K562 (cell line): ENCODE results near the gene ATAD5. TPM values are rescaled to one million over a fixed set of nuclear protein-coding genes. Genes with fewer than 3 reads are reported as not detected.

Experiments used
- ATAC-seq: fragments of 200-7000 bp; cut with Tn5 transposase; 3 replicates; pipeline ENCODE4 v1.9.1; 2020; ENCODE audit warnings: moderate library complexity
- BruUV-seq: library from RNA; stranded (reverse); fragments of 400-500 nt; replicated peaks from 2 replicates; lab custom pipeline; 2021; lab: Mats Ljungman, UMichigan
- CTCF ChIA-PET: fragments of 300-600 bp; formaldehyde crosslinking; extraction: SDS; loops from one replicate; lab custom pipeline; 2021; ENCODE audit warnings: low intra/inter-chr PET ratio; lab: Yijun Ruan, JAX
- POLR2A ChIA-PET: fragments of 300-600, 350-650 bp; sonication (Branson Sonifier 250); formaldehyde crosslinking; extraction: SDS; loops from one replicate; lab custom pipeline; 2021; ENCODE audit warnings: antibody characterized with exemption, inconsistent platforms; lab: Yijun Ruan, JAX
- DNase-seq, 4 experiments: peaks; one replicate each; pipeline versions ENCODE4 v3.0.0 to v3.0.0-alpha.2; 2011 to 2018; ENCODE audit warnings: low spot score in 3 of 4, mixed read lengths in 3 of 4; ENCODE audit errors: extremely low read depth in 1 of 4
- FAIRE-seq: peaks from 2 replicates; lab custom pipeline; 2011; peaks lifted over from hg19 to GRCh38; lab: Jason Lieb, UNC
- H2AFZ ChIP-seq: 2 replicates; pipeline ENCODE4 v1.6.0; 2011; ENCODE audit warnings: low read depth, low read length, control low read depth, inconsistent platforms
- H3K27ac ChIP-seq: fragments of 200-600 bp; 3 replicates; pipeline ENCODE4 v1.8.0; 2011; ENCODE audit warnings: low read depth, mild to moderate bottlenecking, control low read depth, inconsistent platforms, low read length, moderate library complexity, mixed read lengths; ENCODE audit errors: extremely low read depth
- H3K27me3 ChIP-seq, 2 experiments: fragments of 300-600 bp in 1 of 2; 2 replicates in 1 of 2; 3 replicates in 1 of 2; pipeline versions ENCODE4 v1.6.0 to v1.8.0; 2011; ENCODE audit warnings: inconsistent platforms in 2 of 2, low read length in 2 of 2, mild to moderate bottlenecking in 1 of 2, mixed read lengths in 1 of 2, moderate library complexity in 1 of 2; ENCODE audit not compliant: control insufficient read depth in 2 of 2, insufficient read depth in 2 of 2
- H3K36me3 ChIP-seq: fragments of 300-600 bp; 3 replicates; pipeline ENCODE4 v1.8.0; 2011; ENCODE audit warnings: mild to moderate bottlenecking, low read length, inconsistent platforms; ENCODE audit not compliant: control insufficient read depth, insufficient read depth
- H3K4me1 ChIP-seq, 2 experiments: fragments of 200-600 bp in 1 of 2; replicated peaks in 1 of 2; 2 replicates in 1 of 2; 3 replicates in 1 of 2; pipeline versions ENCODE4 v1.5.1 to v1.8.0; 2011; ENCODE audit warnings: inconsistent platforms in 2 of 2, low read length in 2 of 2, mild to moderate bottlenecking in 1 of 2, mixed read lengths in 1 of 2, moderate library complexity in 1 of 2; ENCODE audit not compliant: control insufficient read depth in 2 of 2, insufficient read depth in 2 of 2
- H3K4me2 ChIP-seq: 2 replicates; pipeline ENCODE4 v1.6.1; 2011; ENCODE audit warnings: low read length, control low read depth, inconsistent platforms, mixed read lengths; ENCODE audit not compliant: insufficient read depth
- H3K4me3 ChIP-seq: fragments of 200-600 bp; sonication (generic), shearing (Covaris generic); 2 replicates; pipeline ENCODE4 v1.5.1; 2016; ENCODE audit warnings: control low read depth, inconsistent platforms
- H3K79me2 ChIP-seq: fragments of 200-600 bp; 3 replicates; pipeline ENCODE4 v1.8.0; 2011; ENCODE audit warnings: low read length, inconsistent platforms; ENCODE audit not compliant: control insufficient read depth, insufficient read depth
- H3K9ac ChIP-seq, 2 experiments: 2 replicates each; pipeline versions ENCODE4 v1.6.0 to v1.6.1; 2011; ENCODE audit warnings: low read depth in 2 of 2, low read length in 2 of 2, control low read depth in 1 of 2, inconsistent platforms in 1 of 2, mild to moderate bottlenecking in 1 of 2, mixed read lengths in 1 of 2; ENCODE audit not compliant: insufficient read depth in 1 of 2
- H3K9me1 ChIP-seq: one replicate; pipeline ENCODE4 v1.6.0; 2011; ENCODE audit warnings: inconsistent platforms, mild to moderate bottlenecking, low read length, moderate library complexity; ENCODE audit not compliant: control insufficient read depth, insufficient read depth
- H3K9me3 ChIP-seq: replicated peaks from 2 replicates; pipeline ENCODE4 v1.5.1; 2011; ENCODE audit warnings: low read depth, low read length, inconsistent platforms; ENCODE audit not compliant: control insufficient read depth, insufficient read depth
- H4K20me1 ChIP-seq: replicated peaks from 2 replicates; pipeline ENCODE4 v1.6.1; 2011; ENCODE audit warnings: low read length, inconsistent platforms, mixed read lengths; ENCODE audit not compliant: control insufficient read depth, insufficient read depth
- GTF2E2 ChIP-seq: fragments of 200-800 bp; sonication (Bioruptor generic); IDR thresholded peaks from 2 replicates; pipeline ENCODE4 v1.6.1; 2016; ENCODE audit warnings: missing genetic modification characterization, missing compliant biosample characterization
- MEIS2 ChIP-seq: fragments of 450-650 bp; IDR thresholded peaks from 2 replicates; pipeline ENCODE4 v1.6.1; 2014; ENCODE audit warnings: mild to moderate bottlenecking; ENCODE audit not compliant: partially characterized antibody
- ZNF197 ChIP-seq: fragments of 200-800 bp; sonication (Bioruptor generic); IDR thresholded peaks from 2 replicates; pipeline ENCODE4 v1.6.1; 2016; ENCODE audit warnings: low read depth, missing genetic modification characterization, missing compliant biosample characterization
- WGBS: fragments of 100-300 bp; shearing (Covaris generic); methylation state at CpG from one replicate; pipeline ENCODE4 v1.1.6; 2016; ENCODE audit warnings: low coverage, mixed read lengths; ENCODE audit not compliant: insufficient coverage; ENCODE audit errors: missing lambda C conversion rate; 5-methylcytosine and 5-hydroxymethylcytosine counted together
- in situ Hi-C: fragments of 300-500 bp; cut with MboI; formaldehyde crosslinking; loops from 4 replicates; pipeline ENCODE4 v1.15.0; 2018; ENCODE audit warnings: inconsistent platforms, mixed read lengths
- intact Hi-C: fragments of 100-400 bp; cut with micrococcal nuclease; formaldehyde crosslinking; loops from 2 replicates; pipeline ENCODE4 v1.14.2; 2022
- polyA plus RNA-seq, 8 experiments: library from polyadenylated mRNA; depleted of rRNA in 4 of 8; stranded (reverse) in 5 of 8; unstranded in 3 of 8; fragments of >200 nt; fragmentation: Nextera tagmentation in 2 of 8; fragmentation: Illumina TruSeq in 1 of 8; extraction: Ambion mirVana in 2 of 8; extraction: Trizol in 1 of 8; gene quantifications; 2 replicates each; pipeline versions ENCODE4 v1.2.1 to v1.2.3, GENCODE V29; 2011 to 2014; ENCODE audit warnings: inconsistent platforms in 1 of 8, missing spikeins in 1 of 8
- total RNA-seq, 7 experiments: library from RNA; depleted of rRNA in 6 of 7; stranded (reverse); fragments of >200 nt in 6 of 7; fragmentation: Illumina TruSeq in 2 of 7; extraction: Trizol in 2 of 7; gene quantifications; 2 replicates each; pipeline versions ENCODE4 v1.2.1 to v1.2.3, GENCODE V29; 2011 to 2021; ENCODE audit warnings: low replicate concordance in 1 of 7
- TF ChIP-seq, protein P1 (sequence below), 2 experiments: IDR thresholded peaks in 1 of 2; conservative IDR thresholded peaks in 1 of 2; 2 replicates each; pipeline ENCODE4 v1.6.1; 2016; ENCODE audit warnings: low read depth in 2 of 2, mild to moderate bottlenecking in 1 of 2, missing compliant biosample characterization in 1 of 2, missing genetic modification characterization in 1 of 2, moderate library complexity in 1 of 2
- TF ChIP-seq, protein P2 (sequence below): sonication (generic); formaldehyde crosslinking; IDR thresholded peaks from 2 replicates; pipeline ENCODE4 v1.8.0; 2022; ENCODE audit warnings: mild to moderate bottlenecking, missing genetic modification reagents, borderline replicate concordance

ATAD5 gene
- total and polyA plus RNA-seq, 9 of the 15 experiments (the other 6 are each of a cell fraction or from before 2014, with no cell fraction given): 4.6 to 25.6 (median 19.5) TPM

DNA sequence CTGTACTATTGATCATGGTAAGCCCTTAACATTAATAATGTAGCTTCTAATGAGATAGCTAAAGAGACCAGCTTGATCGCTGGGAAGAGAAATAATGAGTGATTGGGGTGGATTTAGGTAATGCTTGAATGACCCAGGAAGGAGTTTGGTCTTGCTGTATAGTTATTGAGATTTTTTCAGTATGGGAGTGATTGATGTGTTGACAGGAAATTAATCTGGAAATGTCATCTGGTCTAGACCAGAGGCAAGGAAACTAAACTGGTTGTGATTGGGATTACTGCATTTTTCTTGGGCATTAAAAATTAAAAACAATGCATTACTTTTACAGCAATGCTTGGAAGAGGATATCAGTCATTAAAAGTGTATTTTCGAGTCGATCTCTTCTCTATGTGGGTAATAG, 62.5 kb downstream of the ATAD5 start:
- TF ChIP-seq MEIS2 (peak; percentile 54), GTF2E2 (no peak), ZNF197 (CRISPR knock-in tag) (no peak)
- TF ChIP-seq, protein P1, sequence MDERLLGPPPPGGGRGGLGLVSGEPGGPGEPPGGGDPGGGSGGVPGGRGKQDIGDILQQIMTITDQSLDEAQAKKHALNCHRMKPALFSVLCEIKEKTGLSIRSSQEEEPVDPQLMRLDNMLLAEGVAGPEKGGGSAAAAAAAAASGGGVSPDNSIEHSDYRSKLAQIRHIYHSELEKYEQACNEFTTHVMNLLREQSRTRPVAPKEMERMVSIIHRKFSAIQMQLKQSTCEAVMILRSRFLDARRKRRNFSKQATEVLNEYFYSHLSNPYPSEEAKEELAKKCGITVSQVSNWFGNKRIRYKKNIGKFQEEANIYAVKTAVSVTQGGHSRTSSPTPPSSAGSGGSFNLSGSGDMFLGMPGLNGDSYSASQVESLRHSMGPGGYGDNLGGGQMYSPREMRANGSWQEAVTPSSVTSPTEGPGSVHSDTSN (CRISPR knock-in tag; IDR thresholded peaks at IDR 0.05; ENCODE audit: low read depth): no peak
- TF ChIP-seq, protein P1 (tag; conservative IDR thresholded peaks at IDR 0.05; ENCODE audit: low read depth): peak; percentile 51
- TF ChIP-seq, protein P2, sequence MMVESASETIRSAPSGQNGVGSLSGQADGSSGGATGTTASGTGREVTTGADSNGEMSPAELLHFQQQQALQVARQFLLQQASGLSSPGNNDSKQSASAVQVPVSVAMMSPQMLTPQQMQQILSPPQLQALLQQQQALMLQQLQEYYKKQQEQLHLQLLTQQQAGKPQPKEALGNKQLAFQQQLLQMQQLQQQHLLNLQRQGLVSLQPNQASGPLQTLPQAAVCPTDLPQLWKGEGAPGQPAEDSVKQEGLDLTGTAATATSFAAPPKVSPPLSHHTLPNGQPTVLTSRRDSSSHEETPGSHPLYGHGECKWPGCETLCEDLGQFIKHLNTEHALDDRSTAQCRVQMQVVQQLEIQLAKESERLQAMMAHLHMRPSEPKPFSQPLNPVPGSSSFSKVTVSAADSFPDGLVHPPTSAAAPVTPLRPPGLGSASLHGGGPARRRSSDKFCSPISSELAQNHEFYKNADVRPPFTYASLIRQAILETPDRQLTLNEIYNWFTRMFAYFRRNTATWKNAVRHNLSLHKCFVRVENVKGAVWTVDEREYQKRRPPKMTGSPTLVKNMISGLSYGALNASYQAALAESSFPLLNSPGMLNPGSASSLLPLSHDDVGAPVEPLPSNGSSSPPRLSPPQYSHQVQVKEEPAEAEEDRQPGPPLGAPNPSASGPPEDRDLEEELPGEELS: no peak
- TF ChIP-seq, all 486 proteins: peak for 2
- WGBS: 98% methylated on average over 3 of the region's 3 CpGs
- H3K27ac ChIP-seq: no peak overlapping the region
- FAIRE-seq (no peak), DNase-seq (no peak), ATAC-seq (no peak)
- TSS peak; percentile 37 for BruUV-seq
- H3K9me3 ChIP-seq: no peaks in the 10 kb centered on the region
- H3K79me2 ChIP-seq: no peaks in the 10 kb centered on the region
- in situ Hi-C loops (no loop called here), intact Hi-C loops (no loop called here)
- no peaks in the 10 kb centered on the region for H4K20me1 ChIP-seq
- H3K36me3 ChIP-seq: peaks cover 78% of the 10 kb centered on the region
- POLR2A ChIA-PET: interaction anchor here (1.2 kb wide), 1 partner anchor 44 kb away, joined by 3 read pairs; no protein-coding TSS in a partner anchor
- CTCF ChIA-PET: no interaction called here
- no peak overlapping the region for H2AFZ ChIP-seq
- H3K9ac ChIP-seq: no peak overlapping the region
- H3K4me2 ChIP-seq: no peak overlapping the region
- no peaks in the 10 kb centered on the region for H3K4me1 ChIP-seq
- no peaks in the 10 kb centered on the region for H3K27me3 ChIP-seq
- no peak overlapping the region for H3K4me3 ChIP-seq
- H3K9me1 ChIP-seq: no peaks in the 10 kb centered on the region
